Tibial artery (tissue), 4 donors: ENCODE measurements around the gene LAMA2.

Experiments
- DNase-seq, 2 donors: peaks; one replicate each; pipeline ENCODE4 v3.0.0-alpha.2; 2019
- H3K27ac ChIP-seq, 2 donors: fragments of 200-600 bp; sonication (generic) in 1 of 2; 1 replicate in 1 of 2; 2 replicates in 1 of 2; pipeline ENCODE4 v1.5.1; 2018 to 2019; ENCODE audit warnings: mild to moderate bottlenecking in 1 of 2
- H3K27me3 ChIP-seq, 2 donors: fragments of 200-600 bp; sonication (generic) in 1 of 2; one replicate each; pipeline versions ENCODE4 v1.5.1 to v1.6.0; 2016 to 2019
- H3K36me3 ChIP-seq, 3 donors: fragments of 200-600 bp; sonication (generic) in 2 of 3; one replicate each; pipeline ENCODE4 v1.5.1; 2016 to 2019; ENCODE audit warnings: mild to moderate bottlenecking in 2 of 3
- H3K4me1 ChIP-seq, 4 donors: fragments of 200-600 bp; sonication (generic) in 2 of 4; 1 replicate in 3 of 4; 2 replicates in 1 of 4; pipeline ENCODE4 v1.5.1; 2016 to 2019
- H3K4me3 ChIP-seq, 2 donors: fragments of 200-600 bp; sonication (generic) in 1 of 2; 1 replicate in 1 of 2; 2 replicates in 1 of 2; pipeline ENCODE4 v1.5.1; 2018 to 2019; ENCODE audit warnings: mild to moderate bottlenecking in 2 of 2
- H3K9me3 ChIP-seq, 3 donors: fragments of 200-600 bp; sonication (generic) in 1 of 3; one replicate each; pipeline ENCODE4 v1.5.1; 2016 to 2019
- intact Hi-C: fragments of 100-400 bp; cut with DNase I; formaldehyde crosslinking; loops from one replicate; pipeline ENCODE4 v1.15.0; 2023; ENCODE audit warnings: low total_unique reads
- TF ChIP-seq, protein P1 (sequence below), 2 experiments: fragments of 200-600 bp in 1 of 2; fragments of 450-650 bp in 1 of 2; IDR thresholded peaks; one replicate each; pipeline ENCODE4 v1.5.1; 2017 to 2019; ENCODE audit warnings: antibody characterized with exemption in 2 of 2, mild to moderate bottlenecking in 1 of 2, moderate library complexity in 1 of 2

The LAMA2 gene

DNA sequence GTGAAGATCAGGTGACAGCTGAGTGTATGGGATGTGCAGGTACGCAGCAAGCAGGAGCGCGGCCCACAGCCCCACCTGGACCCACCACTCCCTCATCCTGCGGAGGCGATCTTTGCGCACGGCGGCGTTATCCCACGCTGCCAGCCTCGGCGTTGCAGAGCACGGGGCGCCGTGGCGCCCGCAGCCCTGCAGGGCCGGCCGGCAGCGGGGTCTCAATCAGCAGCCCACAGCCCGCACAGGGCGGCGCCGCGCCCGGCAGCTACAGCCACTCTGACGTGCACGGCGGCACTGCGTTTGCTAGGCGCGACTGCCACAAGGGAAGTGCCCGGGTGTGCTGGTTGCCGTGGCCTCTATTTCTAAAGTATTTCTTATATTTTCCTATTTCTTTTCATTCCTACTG is 46.9 kb downstream of the LAMA2 start:
- intact Hi-C loops: no loop called here
- H3K4me3 ChIP-seq: no peak overlapping the region
- TF ChIP-seq, protein P1, sequence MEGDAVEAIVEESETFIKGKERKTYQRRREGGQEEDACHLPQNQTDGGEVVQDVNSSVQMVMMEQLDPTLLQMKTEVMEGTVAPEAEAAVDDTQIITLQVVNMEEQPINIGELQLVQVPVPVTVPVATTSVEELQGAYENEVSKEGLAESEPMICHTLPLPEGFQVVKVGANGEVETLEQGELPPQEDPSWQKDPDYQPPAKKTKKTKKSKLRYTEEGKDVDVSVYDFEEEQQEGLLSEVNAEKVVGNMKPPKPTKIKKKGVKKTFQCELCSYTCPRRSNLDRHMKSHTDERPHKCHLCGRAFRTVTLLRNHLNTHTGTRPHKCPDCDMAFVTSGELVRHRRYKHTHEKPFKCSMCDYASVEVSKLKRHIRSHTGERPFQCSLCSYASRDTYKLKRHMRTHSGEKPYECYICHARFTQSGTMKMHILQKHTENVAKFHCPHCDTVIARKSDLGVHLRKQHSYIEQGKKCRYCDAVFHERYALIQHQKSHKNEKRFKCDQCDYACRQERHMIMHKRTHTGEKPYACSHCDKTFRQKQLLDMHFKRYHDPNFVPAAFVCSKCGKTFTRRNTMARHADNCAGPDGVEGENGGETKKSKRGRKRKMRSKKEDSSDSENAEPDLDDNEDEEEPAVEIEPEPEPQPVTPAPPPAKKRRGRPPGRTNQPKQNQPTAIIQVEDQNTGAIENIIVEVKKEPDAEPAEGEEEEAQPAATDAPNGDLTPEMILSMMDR (IDR thresholded peaks at IDR 0.05): no peak
- no peak for DNase-seq
- no peaks in the 10 kb centered on the region for H3K9me3 ChIP-seq
- no peaks in the 10 kb centered on the region for H3K27me3 ChIP-seq
- no peaks in the 10 kb centered on the region for H3K4me1 ChIP-seq
- no peak overlapping the region for H3K27ac ChIP-seq
- peaks cover 0 to 8% (median 0%) of the 10 kb centered on the region in 3 donors for H3K36me3 ChIP-seq

DNA sequence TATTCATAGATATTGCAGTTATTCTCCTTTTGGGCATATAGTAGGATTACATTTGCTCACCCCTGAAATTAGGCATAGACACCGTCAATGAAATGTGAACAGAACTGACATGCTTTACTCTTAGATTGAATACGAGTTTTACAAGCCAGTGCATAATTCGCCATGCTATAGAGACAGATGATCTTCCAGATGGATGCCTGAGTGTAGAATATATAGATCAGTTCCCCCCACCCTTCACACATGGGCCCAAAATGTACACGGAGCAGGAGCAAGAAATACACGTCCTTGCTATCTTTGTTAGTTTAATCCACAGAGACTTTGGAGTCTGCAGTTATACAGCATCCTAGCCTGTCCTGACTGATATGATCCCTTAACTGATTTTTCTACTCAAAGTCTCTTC is 47.4 kb downstream of the LAMA2 start:
- intact Hi-C loops: no loop called here
- no peak for DNase-seq
- TF ChIP-seq, protein P1 (IDR thresholded peaks at IDR 0.05): no peak

DNA sequence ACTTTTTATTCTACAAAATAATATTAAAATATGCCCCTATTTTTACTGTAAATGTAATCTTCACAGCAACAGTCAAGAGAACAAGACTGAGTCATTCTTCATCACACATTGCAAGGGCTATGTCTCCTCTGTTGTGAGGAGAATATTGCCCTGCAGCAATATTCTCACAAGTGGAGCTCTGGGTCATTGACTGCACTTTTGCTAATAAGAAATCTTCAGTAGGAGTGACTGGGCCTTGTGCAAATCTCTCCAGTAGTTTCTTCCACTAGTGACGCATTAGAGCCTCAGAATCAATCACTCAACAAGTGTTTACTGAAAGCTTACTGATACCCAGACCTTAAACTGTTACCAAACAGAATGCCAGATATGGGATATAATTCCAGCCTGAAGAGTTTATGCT is 49.1 kb downstream of the LAMA2 start:
- Histone ChIP-seq H3K4me3 (no peak overlapping the region), H3K36me3 (peaks cover 0 to 8% (median 0%) of the 10 kb centered on the region in 3 donors), H3K9me3 (no peaks in the 10 kb centered on the region), H3K27ac (no peak overlapping the region), H3K27me3 (no peaks in the 10 kb centered on the region), H3K4me1 (no peaks in the 10 kb centered on the region)
- intact Hi-C loops: no loop called here
- no peak for DNase-seq
- TF ChIP-seq, protein P1 (IDR thresholded peaks at IDR 0.05): no peak

More for the DNA sequence above, 47.4 kb downstream of the LAMA2 start:
- no peaks in the 10 kb centered on the region for H3K9me3 ChIP-seq
- no peak overlapping the region for H3K4me3 ChIP-seq
- peaks cover 0 to 8% (median 0%) of the 10 kb centered on the region in 3 donors for H3K36me3 ChIP-seq
- no peak overlapping the region for H3K27ac ChIP-seq
- H3K4me1 ChIP-seq: no peaks in the 10 kb centered on the region
- no peaks in the 10 kb centered on the region for H3K27me3 ChIP-seq

DNA sequence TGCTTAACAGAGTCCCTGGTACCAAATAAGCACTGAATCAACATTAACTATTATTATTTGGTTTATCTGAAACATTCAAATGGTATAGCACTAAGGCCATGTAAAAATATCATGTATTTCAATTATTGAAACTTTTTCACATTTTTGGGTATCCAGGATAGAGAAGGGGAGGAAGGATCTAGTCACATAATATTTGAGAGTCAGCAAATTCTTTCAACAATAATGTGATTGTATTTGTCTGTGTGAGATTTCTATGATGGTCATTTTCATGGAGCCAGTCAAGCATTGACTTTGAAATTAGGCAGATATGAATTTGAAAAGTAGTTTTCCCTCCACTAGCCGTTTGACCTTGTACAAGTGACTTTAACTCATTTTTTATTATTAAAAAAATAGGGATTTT is 67.9 kb downstream of the LAMA2 start:
- intact Hi-C loops: no loop called here
- no peak for DNase-seq
- no peak overlapping the region for H3K4me3 ChIP-seq
- H3K27me3 ChIP-seq: no peaks in the 10 kb centered on the region
- TF ChIP-seq, protein P1 (IDR thresholded peaks at IDR 0.05): no peak
- no peaks in the 10 kb centered on the region for H3K9me3 ChIP-seq
- no peaks in the 10 kb centered on the region for H3K4me1 ChIP-seq
- no peaks in the 10 kb centered on the region for H3K36me3 ChIP-seq
- no peak overlapping the region for H3K27ac ChIP-seq

DNA sequence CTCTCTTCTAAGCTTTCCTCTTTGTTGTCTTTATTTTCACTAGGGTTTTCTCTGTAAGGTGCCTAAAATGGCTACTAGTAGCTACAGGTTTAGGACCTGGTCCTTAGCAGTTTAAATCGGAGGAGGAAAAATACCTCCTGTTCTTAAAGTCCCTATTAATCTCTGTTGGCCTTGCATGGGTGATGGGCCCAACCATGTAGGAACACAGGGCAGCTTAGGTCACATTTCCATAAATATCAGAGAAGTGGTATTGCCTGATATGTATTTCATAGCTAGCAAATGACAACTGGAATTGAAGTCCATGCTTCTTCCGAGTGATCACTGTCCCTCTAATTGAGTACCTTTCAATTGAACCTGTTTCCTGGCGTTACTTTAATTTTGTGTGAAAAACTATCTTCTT is 70.0 kb downstream of the LAMA2 start:
- Histone ChIP-seq H3K9me3 (no peaks in the 10 kb centered on the region), H3K27me3 (no peaks in the 10 kb centered on the region), H3K4me3 (no peak overlapping the region), H3K36me3 (no peaks in the 10 kb centered on the region), H3K4me1 (no peaks in the 10 kb centered on the region), H3K27ac (no peak overlapping the region)
- no peak for DNase-seq
- intact Hi-C loops: no loop called here
- TF ChIP-seq, protein P1 (IDR thresholded peaks at IDR 0.05): no peak
